Left ventricle myocardium superior (tissue), 1 donor: ENCODE results near the gene MYO1C. TPM values are rescaled to one million over a fixed set of nuclear protein-coding genes. Genes with fewer than 3 reads are reported as not detected.
"Not testable (repeated sequence)": the region's sequence is repeated elsewhere in the genome, so short reads cannot be mapped to it uniquely, and the experiment has no call there.

Experiments used
- ATAC-seq: fragments of 200-7000 bp; cut with Tn5 transposase; one replicate; pipeline ENCODE4 v1.9.1; 2020; ENCODE audit warnings: mild to moderate bottlenecking, moderate library complexity
- DNase-seq: peaks from one replicate; pipeline ENCODE4 v3.0.0-alpha.2; 2020
- intact Hi-C: fragments of 100-400 bp; cut with micrococcal nuclease; formaldehyde crosslinking; loops from one replicate; pipeline ENCODE4 v1.11.0; 2022
- total RNA-seq: library from RNA; stranded (reverse); fragmentation: NEBNext Ultra II Directional; extraction: Animal tissue kit (Norgen Biotek cat#: 25700); gene quantifications from one replicate; pipeline ENCODE4 v1.2.1, GENCODE V29; 2021
- donor health status: DM: no; HTN: yes; CAD: no; lungs with severe emphysema.

Gene MYO1C
- total RNA-seq, 1 donor from 2014 or later: 200 TPM

- ATAC-seq: peak; percentile 34
- no peak for DNase-seq
- intact Hi-C loops: no loop called here
Measured at GRCh38 chr17:1447052-1447451, 45.4 kb downstream of the MYO1C start.

GRCh38 chr17:1446201-1446600, 46.3 kb downstream of the MYO1C start:
- ATAC-seq (no peak), DNase-seq (no peak)
- intact Hi-C loops: no loop called here

GRCh38 chr17:1445695-1446094, 46.8 kb downstream of the MYO1C start:
- intact Hi-C loops, ATAC-seq, DNase-seq: not testable (repeated sequence)

GRCh38 chr17:1442721-1443120, 49.8 kb downstream of the MYO1C start:
- DNase-seq, ATAC-seq, intact Hi-C loops: not testable (repeated sequence)

- DNase-seq (no peak), ATAC-seq (no peak)
- intact Hi-C loops: no loop called here
Measured at GRCh38 chr17:1442187-1442586, 50.3 kb downstream of the MYO1C start.

GRCh38 chr17:1440921-1441320, 51.6 kb downstream of the MYO1C start:
- DNase-seq: no peak
- ATAC-seq: no peak
- intact Hi-C loops: no loop called here

- DNase-seq (no peak), ATAC-seq (no peak)
- intact Hi-C loops: no loop called here
Measured at GRCh38 chr17:1438593-1439083, 53.8 kb downstream of the MYO1C start.

GRCh38 chr17:1435326-1435725, 57.2 kb downstream of the MYO1C start:
- intact Hi-C loops: no loop called here
- ATAC-seq (no peak), DNase-seq (no peak)

- DNase-seq: no peak
- intact Hi-C loops: no loop called here
- ATAC-seq: peak; percentile 63
Measured at GRCh38 chr17:1434150-1434549, 58.3 kb downstream of the MYO1C start.

- DNase-seq (no peak), ATAC-seq (no peak)
- intact Hi-C loops: no loop called here
Measured at GRCh38 chr17:1431631-1432104, 60.8 kb downstream of the MYO1C start.

- DNase-seq: no peak
- intact Hi-C loops: no loop called here
- peak; percentile 41 for ATAC-seq
Measured at GRCh38 chr17:1423456-1424135, 68.9 kb downstream of the MYO1C start.

- intact Hi-C loops: no loop called here
- DNase-seq (peak; percentile 1), ATAC-seq (peak; percentile 88)
Measured at GRCh38 chr17:1422885-1423284, 69.6 kb downstream of the MYO1C start.

- no peak for ATAC-seq
- intact Hi-C loops: no loop called here
Measured at GRCh38 chr17:1421470-1421869, 71.0 kb downstream of the MYO1C start.

GRCh38 chr17:1420981-1421380, 71.5 kb downstream of the MYO1C start:
- intact Hi-C loops: no loop called here
- DNase-seq (no peak), ATAC-seq (no peak)

More at GRCh38 chr17:1421470-1421869, 71.0 kb downstream of the MYO1C start:
- DNase-seq: no peak

- ATAC-seq: no peak
- intact Hi-C loops: no loop called here
- DNase-seq: no peak
Measured at GRCh38 chr17:1420163-1420562, 72.3 kb downstream of the MYO1C start.

- DNase-seq, ATAC-seq, intact Hi-C loops: not testable (repeated sequence)
Measured at GRCh38 chr17:1418476-1418875, 74.0 kb downstream of the MYO1C start.

GRCh38 chr17:1416414-1416813, 76.1 kb downstream of the MYO1C start:
- ATAC-seq (no peak), DNase-seq (no peak)
- intact Hi-C loops: no loop called here

GRCh38 chr17:1414634-1415033, 77.9 kb downstream of the MYO1C start:
- no peak for DNase-seq
- intact Hi-C loops: no loop called here

More at GRCh38 chr17:1414634-1415033, 77.9 kb downstream of the MYO1C start:
- ATAC-seq: peak; percentile 21
